MM.1S (cell line): ENCODE measurements around the gene PLEKHA7.

ENCODE experiments used
- DNase-seq: peaks from one replicate; pipeline ENCODE4 v3.0.0-alpha.2; 2015
- H2AFZ ChIP-seq: fragments of 300-600 bp; sonication (generic); 2 replicates; pipeline ENCODE4 v1.6.0; 2016; ENCODE audit warnings: antibody characterized with exemption, low read length
- H3F3A ChIP-seq: fragments of 300-600 bp; sonication (generic); 2 replicates; pipeline ENCODE4 v1.6.1; 2016; ENCODE audit warnings: mild to moderate bottlenecking, antibody characterized with exemption, low read length, moderate library complexity, mixed read lengths; ENCODE audit not compliant: insufficient read depth
- H3K27ac ChIP-seq: fragments of 300-600 bp; sonication (generic); 2 replicates; pipeline ENCODE4 v1.5.1; 2016; ENCODE audit warnings: mild to moderate bottlenecking, low read length
- H3K27me3 ChIP-seq: fragments of 300-600 bp; sonication (generic); replicated peaks from 2 replicates; pipeline ENCODE4 v1.6.0; 2016; ENCODE audit warnings: low read length; ENCODE audit not compliant: insufficient read depth
- H3K36me3 ChIP-seq: fragments of 300-600 bp; sonication (generic); replicated peaks from 2 replicates; pipeline ENCODE4 v1.6.1; 2016; ENCODE audit warnings: mild to moderate bottlenecking, low read length, mixed read lengths; ENCODE audit not compliant: insufficient read depth
- H3K4me1 ChIP-seq: fragments of 300-600 bp; sonication (generic); 2 replicates; pipeline ENCODE4 v1.6.1; 2016; ENCODE audit warnings: low read length, mixed read lengths
- H3K4me2 ChIP-seq: fragments of 300-600 bp; sonication (generic); 2 replicates; pipeline ENCODE4 v1.6.0; 2016; ENCODE audit warnings: low read depth, low read length
- H3K4me3 ChIP-seq: fragments of 300-600 bp; sonication (generic); 2 replicates; pipeline ENCODE4 v1.5.1; 2016; ENCODE audit warnings: low read length, mixed read lengths
- H3K79me2 ChIP-seq: fragments of 300-600 bp; sonication (generic); 2 replicates; pipeline ENCODE4 v1.6.1; 2016; ENCODE audit warnings: mixed run types, low read length, mixed read lengths
- H3K9ac ChIP-seq: fragments of 300-600 bp; sonication (generic); 2 replicates; pipeline ENCODE4 v1.6.1; 2016; ENCODE audit warnings: low read length, mixed read lengths
- H3K9me2 ChIP-seq: fragments of 300-600 bp; sonication (generic); replicated peaks from 2 replicates; pipeline ENCODE4 v1.6.1; 2016; ENCODE audit warnings: mild to moderate bottlenecking, low read length, mixed read lengths; ENCODE audit not compliant: insufficient read depth
- H3K9me3 ChIP-seq: fragments of 300-600 bp; sonication (generic); replicated peaks from 2 replicates; pipeline ENCODE4 v1.6.1; 2016; ENCODE audit warnings: mild to moderate bottlenecking, low read length, mixed read lengths; ENCODE audit not compliant: insufficient read depth
- H4K20me1 ChIP-seq: fragments of 300-600 bp; sonication (generic); 2 replicates; pipeline ENCODE4 v1.6.1; 2016; ENCODE audit warnings: mild to moderate bottlenecking, low read length, moderate library complexity, mixed read lengths; ENCODE audit not compliant: insufficient read depth
- EZH2 ChIP-seq: fragments of 300-600 bp; sonication (generic); optimal IDR thresholded peaks from 2 replicates; pipeline ENCODE3; 2017; ENCODE audit warnings: low read depth, mild to moderate bottlenecking, antibody characterized with exemption, low read length, mixed read lengths
- EZH2phosphoT487 ChIP-seq: fragments of 300-600 bp; sonication (generic); IDR thresholded peaks from 2 replicates; pipeline ENCODE4 v1.6.1; 2018; ENCODE audit warnings: antibody characterized with exemption, low read length
- TF ChIP-seq, protein P1 (sequence below): fragments of 300-600 bp; sonication (generic); IDR thresholded peaks from 2 replicates; pipeline ENCODE4 v1.5.1; 2016; ENCODE audit warnings: antibody characterized with exemption, low read length, mixed read lengths

The PLEKHA7 gene

DNA sequence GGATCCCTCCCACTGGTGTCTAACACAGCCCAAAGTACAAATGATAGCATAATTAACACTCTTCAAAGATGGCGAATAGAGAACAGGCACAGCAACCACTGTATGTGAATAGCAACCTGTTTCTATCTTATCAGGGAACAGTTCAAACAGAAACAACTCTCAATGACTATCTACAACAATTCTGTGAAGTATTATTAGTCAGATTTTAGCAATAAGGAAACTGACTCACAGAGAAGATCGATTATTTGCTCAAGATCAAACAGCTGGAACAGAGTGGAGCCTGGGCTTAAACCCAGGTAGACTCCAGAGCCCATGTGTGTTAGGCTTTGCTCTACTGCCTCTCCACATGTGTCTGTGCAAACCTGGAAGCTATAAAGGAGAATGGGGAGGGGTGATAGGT, 187.1 kb downstream of the PLEKHA7 start:
- H3K9ac ChIP-seq = no peak overlapping the region
- TF ChIP-seq EZH2 (no peak), EZH2phosphoT487 (no peak)
- TF ChIP-seq, protein P1, sequence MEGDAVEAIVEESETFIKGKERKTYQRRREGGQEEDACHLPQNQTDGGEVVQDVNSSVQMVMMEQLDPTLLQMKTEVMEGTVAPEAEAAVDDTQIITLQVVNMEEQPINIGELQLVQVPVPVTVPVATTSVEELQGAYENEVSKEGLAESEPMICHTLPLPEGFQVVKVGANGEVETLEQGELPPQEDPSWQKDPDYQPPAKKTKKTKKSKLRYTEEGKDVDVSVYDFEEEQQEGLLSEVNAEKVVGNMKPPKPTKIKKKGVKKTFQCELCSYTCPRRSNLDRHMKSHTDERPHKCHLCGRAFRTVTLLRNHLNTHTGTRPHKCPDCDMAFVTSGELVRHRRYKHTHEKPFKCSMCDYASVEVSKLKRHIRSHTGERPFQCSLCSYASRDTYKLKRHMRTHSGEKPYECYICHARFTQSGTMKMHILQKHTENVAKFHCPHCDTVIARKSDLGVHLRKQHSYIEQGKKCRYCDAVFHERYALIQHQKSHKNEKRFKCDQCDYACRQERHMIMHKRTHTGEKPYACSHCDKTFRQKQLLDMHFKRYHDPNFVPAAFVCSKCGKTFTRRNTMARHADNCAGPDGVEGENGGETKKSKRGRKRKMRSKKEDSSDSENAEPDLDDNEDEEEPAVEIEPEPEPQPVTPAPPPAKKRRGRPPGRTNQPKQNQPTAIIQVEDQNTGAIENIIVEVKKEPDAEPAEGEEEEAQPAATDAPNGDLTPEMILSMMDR = no peak
- H2AFZ ChIP-seq = no peak overlapping the region
- H4K20me1 ChIP-seq = no peaks in the 10 kb centered on the region
- H3K36me3 ChIP-seq = no peaks in the 10 kb centered on the region
- no peaks in the 10 kb centered on the region for H3K79me2 ChIP-seq
- H3K4me1 ChIP-seq = no peaks in the 10 kb centered on the region
- H3K27ac ChIP-seq = no peak overlapping the region
- no peaks in the 10 kb centered on the region for H3K9me3 ChIP-seq
- no peaks in the 10 kb centered on the region for H3K27me3 ChIP-seq
- no peak for DNase-seq
- H3F3A ChIP-seq = no peaks in the 10 kb centered on the region
- no peak overlapping the region for H3K4me2 ChIP-seq
- H3K9me2 ChIP-seq = no peaks in the 10 kb centered on the region
- H3K4me3 ChIP-seq = no peak overlapping the region

DNA sequence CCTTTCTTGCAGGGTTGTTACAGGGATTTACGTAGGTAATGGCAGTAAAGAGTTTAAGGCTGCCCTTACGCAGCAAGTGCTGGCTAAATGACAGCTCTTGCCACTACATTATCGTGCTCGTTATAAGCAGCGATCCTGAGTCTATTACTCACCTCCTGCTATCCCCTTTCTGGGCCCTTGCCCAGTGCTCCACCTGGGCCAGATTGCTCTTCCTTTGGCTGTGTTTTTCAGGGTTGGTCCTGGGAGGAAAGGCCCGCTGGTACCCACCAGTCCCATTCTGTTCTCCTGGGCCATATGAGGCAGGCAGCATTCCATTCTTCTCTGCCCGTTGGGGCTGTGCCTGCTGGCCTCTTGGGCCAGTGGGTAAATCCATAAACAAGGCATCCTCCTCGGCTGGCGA, 188.2 kb downstream of the PLEKHA7 start:
- Histone ChIP-seq H4K20me1 (no peaks in the 10 kb centered on the region), H3K4me3 (no peak overlapping the region), H3K9me3 (no peaks in the 10 kb centered on the region), H3F3A (no peaks in the 10 kb centered on the region), H3K27ac (no peak overlapping the region), H3K9ac (no peak overlapping the region), H3K27me3 (no peaks in the 10 kb centered on the region), H3K4me2 (no peak overlapping the region), H3K4me1 (no peaks in the 10 kb centered on the region), H3K36me3 (no peaks in the 10 kb centered on the region), H2AFZ (no peak overlapping the region), H3K9me2 (no peaks in the 10 kb centered on the region), H3K79me2 (no peaks in the 10 kb centered on the region)
- DNase-seq = no peak
- TF ChIP-seq EZH2phosphoT487 = no peak
- TF ChIP-seq EZH2 = no peak
- TF ChIP-seq, protein P1 = no peak

DNA sequence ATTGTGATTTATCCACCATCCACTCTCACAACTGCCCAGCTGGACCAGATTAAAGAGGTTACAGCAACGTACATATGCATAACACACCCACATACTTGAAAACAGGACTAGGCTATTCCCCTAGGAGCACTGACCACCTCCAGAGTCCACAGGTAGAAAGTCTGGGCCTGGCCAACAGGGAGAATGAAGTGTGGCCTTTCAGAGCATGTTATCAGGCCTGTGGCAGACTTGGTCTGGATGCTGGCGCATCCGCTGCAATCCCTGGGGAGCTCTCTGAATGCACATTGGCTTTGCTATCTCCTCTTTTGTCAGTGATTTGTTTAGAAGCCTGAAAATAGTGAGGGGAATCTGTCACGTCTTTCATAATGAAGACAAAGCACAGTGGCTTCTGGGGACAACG, 189.1 kb downstream of the PLEKHA7 start:
- no peaks in the 10 kb centered on the region for H3K27me3 ChIP-seq
- H2AFZ ChIP-seq = no peak overlapping the region
- no peak overlapping the region for H3K9ac ChIP-seq
- no peaks in the 10 kb centered on the region for H4K20me1 ChIP-seq
- DNase-seq = no peak
- no peaks in the 10 kb centered on the region for H3K9me3 ChIP-seq
- no peaks in the 10 kb centered on the region for H3K36me3 ChIP-seq
- H3K4me2 ChIP-seq = no peak overlapping the region
- no peaks in the 10 kb centered on the region for H3K4me1 ChIP-seq
- no peaks in the 10 kb centered on the region for H3F3A ChIP-seq
- TF ChIP-seq, protein P1 = no peak
- TF ChIP-seq EZH2 = no peak
- no peak overlapping the region for H3K4me3 ChIP-seq
- no peaks in the 10 kb centered on the region for H3K79me2 ChIP-seq
- no peaks in the 10 kb centered on the region for H3K9me2 ChIP-seq
- H3K27ac ChIP-seq = no peak overlapping the region
